Measurements from ENCODE around the gene MAPK9.

DNA sequence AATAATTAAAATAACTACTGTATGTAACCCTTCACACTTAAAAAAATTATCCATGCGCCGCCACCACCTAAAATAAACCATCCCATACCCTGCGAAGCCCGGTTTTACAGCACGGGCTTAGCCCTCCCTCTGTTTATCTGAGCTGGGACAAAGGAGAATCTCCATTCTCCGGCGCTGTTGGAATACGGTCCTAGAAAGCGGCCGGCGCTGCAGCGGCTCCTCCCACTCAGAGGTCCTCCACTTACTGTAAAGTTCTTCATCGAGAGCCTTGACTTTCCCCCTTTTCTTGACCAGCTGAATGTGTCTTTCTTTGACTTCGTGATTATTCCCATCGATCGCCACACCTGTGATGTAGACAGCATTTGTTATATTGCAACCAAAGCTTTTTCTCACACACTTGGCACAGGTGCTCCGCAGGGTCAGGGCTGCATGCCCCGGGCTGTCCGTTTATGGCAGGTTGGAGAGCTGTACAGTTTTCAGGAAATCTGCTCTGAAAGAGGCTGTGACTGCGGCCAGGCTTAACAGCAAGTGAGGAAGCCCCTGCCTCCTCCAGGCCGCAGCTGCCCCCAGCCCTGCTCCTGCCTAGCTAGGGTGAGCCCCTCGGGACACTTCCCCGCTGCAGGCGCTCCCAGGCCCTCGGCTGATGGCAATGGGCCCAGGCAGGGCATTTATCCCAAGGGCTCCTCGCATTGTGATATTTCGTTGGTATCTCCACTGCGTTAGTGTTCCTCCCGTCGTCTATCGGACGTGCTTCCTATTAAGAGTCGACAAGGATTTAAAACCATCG, 44.5 kb upstream of the MAPK9 start:
- no peak for TF ChIP-seq CTCF (IDR thresholded peaks at IDR 0.05)
- TF ChIP-seq POLR2A (IDR thresholded peaks at IDR 0.05) = no peak

Measured in suprapubic skin (tissue), 3 donors.